Left ventricle myocardium inferior (tissue), 1 donor: ENCODE measurements around the gene SLC27A5. TPM values are rescaled to one million over a fixed set of nuclear protein-coding genes. Genes with fewer than 3 reads are reported as not detected.
"Not testable (repeated sequence)": the region's sequence is repeated elsewhere in the genome, so short reads cannot be mapped to it uniquely, and the experiment has no call there.

Experiments
- DNase-seq: peaks from one replicate; pipeline ENCODE4 v3.0.0-alpha.2; 2020
- H3K27ac ChIP-seq: fragments of 200-600 bp; replicated peaks from 2 replicates; pipeline ENCODE4 v1.8.0; 2021
- H3K27me3 ChIP-seq: fragments of 200-600 bp; 2 replicates; pipeline ENCODE4 v1.8.0; 2021; ENCODE audit warnings: low read depth
- H3K36me3 ChIP-seq: fragments of 200-600 bp; 2 replicates; pipeline ENCODE4 v1.8.0; 2021
- H3K4me1 ChIP-seq: fragments of 200-600 bp; 2 replicates; pipeline ENCODE4 v1.8.0; 2021
- H3K4me3 ChIP-seq: fragments of 200-600 bp; 2 replicates; pipeline ENCODE4 v1.8.0; 2021; ENCODE audit warnings: mild to moderate bottlenecking, moderate library complexity
- H3K9me3 ChIP-seq: fragments of 200-600 bp; replicated peaks from 2 replicates; pipeline ENCODE4 v1.8.0; 2021
- intact Hi-C: fragments of 100-400 bp; cut with micrococcal nuclease; formaldehyde crosslinking; loops from one replicate; pipeline ENCODE4 v1.11.0; 2022
- total RNA-seq: library from RNA; stranded (reverse); fragmentation: NEBNext Ultra II Directional; extraction: Animal tissue kit (Norgen Biotek cat#: 25700); gene quantifications from one replicate; pipeline ENCODE4 v1.2.1, GENCODE V29; 2021
- TF ChIP-seq, protein P1 (sequence below): fragments of 200-600 bp; IDR thresholded peaks from 2 replicates; pipeline ENCODE4 v1.8.0; 2021; ENCODE audit warnings: antibody characterized with exemption, mild to moderate bottlenecking, borderline replicate concordance
- donor health status: DM: no; HTN: yes; CAD: no; lungs with severe emphysema.

Gene SLC27A5
- total RNA-seq, 1 donor from 2014 or later = 4.1 TPM

DNA sequence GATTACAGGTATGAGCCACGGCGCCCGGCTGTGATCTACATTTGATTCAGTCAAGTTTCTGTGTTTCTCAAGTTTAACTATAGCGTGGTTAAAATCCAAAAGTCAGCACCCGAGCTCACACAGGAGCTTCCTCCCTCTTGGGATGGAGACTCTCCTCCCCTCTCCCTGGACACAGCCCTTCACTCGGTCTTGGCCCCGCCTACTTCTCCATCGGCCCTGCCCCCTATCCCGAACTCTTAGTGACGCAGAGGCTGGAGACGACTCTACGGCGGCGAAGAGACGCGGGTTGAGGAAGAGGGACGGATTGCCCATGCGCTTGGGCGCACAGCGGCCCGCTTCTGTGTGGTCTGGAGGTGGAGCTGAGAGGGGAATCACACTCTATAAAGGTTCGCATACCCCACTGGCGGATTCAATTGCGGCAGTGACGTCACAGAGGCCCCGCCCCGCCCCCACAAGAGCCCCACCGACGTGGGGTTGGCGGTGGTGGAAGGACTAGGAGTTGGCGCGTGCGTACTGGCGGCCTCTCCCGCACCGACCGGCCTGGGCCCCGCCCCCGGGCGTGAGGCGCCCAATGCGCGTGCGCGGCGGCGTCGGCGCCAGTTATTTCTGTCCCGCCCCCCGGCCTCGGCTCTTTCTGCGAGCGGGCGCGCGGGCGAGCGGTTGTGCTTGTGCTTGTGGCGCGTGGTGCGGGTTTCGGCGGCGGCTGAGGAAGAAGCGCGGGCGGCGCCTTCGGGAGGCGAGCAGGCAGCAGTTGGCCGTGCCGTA is 32.2 kb upstream of the SLC27A5 start, which contains the start of gene TRIM28:
Gene TRIM28, plus strand, starts transcription at position 239 of the 765 bp plus-strand sequence. CDS start 694 bp downstream, outside the sequence.
- Histone ChIP-seq H3K36me3 (peaks cover 35% of the 10 kb centered on the region), H3K9me3 (no peaks in the 10 kb centered on the region), H3K27me3 (no peaks in the 10 kb centered on the region), H3K27ac (peak within 1 kb of the TSS; percentile 97), H3K4me1 (peaks cover 37% of the 10 kb centered on the region), H3K4me3 (peak within 1 kb of the TSS; percentile 81)
- intact Hi-C loops = no loop called here
- TF ChIP-seq, protein P1, sequence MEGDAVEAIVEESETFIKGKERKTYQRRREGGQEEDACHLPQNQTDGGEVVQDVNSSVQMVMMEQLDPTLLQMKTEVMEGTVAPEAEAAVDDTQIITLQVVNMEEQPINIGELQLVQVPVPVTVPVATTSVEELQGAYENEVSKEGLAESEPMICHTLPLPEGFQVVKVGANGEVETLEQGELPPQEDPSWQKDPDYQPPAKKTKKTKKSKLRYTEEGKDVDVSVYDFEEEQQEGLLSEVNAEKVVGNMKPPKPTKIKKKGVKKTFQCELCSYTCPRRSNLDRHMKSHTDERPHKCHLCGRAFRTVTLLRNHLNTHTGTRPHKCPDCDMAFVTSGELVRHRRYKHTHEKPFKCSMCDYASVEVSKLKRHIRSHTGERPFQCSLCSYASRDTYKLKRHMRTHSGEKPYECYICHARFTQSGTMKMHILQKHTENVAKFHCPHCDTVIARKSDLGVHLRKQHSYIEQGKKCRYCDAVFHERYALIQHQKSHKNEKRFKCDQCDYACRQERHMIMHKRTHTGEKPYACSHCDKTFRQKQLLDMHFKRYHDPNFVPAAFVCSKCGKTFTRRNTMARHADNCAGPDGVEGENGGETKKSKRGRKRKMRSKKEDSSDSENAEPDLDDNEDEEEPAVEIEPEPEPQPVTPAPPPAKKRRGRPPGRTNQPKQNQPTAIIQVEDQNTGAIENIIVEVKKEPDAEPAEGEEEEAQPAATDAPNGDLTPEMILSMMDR = peak; percentile 21
- peak; percentile 98 for DNase-seq

DNA sequence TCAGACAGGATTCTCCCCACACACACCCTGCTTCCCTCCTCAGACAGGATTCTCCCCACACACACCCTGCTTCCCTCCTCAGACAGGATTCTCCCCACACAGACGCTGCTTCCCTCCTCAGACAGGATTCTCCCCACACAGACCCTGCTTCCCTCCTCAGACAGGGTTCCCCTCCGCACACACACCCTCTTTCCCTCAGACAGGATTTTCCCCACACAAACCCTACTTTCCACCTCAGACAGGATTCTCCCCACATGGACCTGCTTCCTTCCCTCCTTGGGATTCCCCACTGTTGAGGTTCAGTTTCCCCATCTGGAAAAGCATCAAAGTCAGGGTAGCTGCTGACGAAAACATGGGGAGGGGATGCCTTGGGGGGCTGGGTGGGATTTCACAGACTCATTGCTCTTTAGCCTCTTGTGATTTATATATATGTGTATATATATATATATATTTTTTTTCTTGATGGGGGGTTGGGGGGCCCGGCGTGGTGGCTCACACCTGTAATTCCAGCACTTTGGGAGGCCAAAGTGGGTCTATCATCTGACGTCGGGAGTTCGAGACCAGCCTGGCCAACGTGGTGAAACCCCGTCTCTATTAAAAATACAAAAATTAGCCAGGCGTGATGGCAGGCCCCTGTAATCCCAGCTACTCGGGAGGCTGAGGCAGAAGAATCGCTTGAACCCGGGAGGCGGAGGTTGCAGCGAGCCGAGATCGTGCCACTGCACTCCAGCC is 31.0 kb upstream of the SLC27A5 start:
- H3K27me3 ChIP-seq = peaks cover 11% of the 10 kb centered on the region
- DNase-seq, H3K9me3 ChIP-seq, intact Hi-C loops: not testable (repeated sequence)
- H3K27ac ChIP-seq = peak overlapping the region; percentile 97
- H3K4me1 ChIP-seq = peaks cover 45% of the 10 kb centered on the region
- H3K36me3 ChIP-seq = peaks cover 23% of the 10 kb centered on the region
- peak overlapping the region; percentile 81 for H3K4me3 ChIP-seq

DNA sequence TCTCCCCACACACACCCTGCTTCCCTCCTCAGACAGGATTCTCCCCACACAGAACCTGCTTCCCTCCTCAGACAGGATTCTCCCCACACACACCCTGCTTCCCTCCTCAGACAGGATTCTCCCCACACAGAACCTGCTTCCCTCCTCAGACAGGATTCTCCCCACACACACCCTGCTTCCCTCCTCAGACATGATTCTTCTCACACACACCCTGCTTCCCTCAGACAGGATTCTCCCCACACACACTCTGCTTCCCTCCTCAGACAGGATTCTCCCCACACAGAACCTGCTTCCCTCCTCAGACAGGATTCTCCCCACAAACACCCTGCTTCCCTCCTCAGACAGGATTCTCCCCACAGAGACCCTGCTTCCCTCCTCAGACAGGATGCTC is 27.4 kb upstream of the SLC27A5 start:
- Histone ChIP-seq H3K4me1 (peaks cover 15% of the 10 kb centered on the region), H3K27me3 (peaks cover 25% of the 10 kb centered on the region)
- H3K4me3 ChIP-seq, H3K36me3 ChIP-seq, intact Hi-C loops, DNase-seq, H3K9me3 ChIP-seq, H3K27ac ChIP-seq: not testable (repeated sequence)

DNA sequence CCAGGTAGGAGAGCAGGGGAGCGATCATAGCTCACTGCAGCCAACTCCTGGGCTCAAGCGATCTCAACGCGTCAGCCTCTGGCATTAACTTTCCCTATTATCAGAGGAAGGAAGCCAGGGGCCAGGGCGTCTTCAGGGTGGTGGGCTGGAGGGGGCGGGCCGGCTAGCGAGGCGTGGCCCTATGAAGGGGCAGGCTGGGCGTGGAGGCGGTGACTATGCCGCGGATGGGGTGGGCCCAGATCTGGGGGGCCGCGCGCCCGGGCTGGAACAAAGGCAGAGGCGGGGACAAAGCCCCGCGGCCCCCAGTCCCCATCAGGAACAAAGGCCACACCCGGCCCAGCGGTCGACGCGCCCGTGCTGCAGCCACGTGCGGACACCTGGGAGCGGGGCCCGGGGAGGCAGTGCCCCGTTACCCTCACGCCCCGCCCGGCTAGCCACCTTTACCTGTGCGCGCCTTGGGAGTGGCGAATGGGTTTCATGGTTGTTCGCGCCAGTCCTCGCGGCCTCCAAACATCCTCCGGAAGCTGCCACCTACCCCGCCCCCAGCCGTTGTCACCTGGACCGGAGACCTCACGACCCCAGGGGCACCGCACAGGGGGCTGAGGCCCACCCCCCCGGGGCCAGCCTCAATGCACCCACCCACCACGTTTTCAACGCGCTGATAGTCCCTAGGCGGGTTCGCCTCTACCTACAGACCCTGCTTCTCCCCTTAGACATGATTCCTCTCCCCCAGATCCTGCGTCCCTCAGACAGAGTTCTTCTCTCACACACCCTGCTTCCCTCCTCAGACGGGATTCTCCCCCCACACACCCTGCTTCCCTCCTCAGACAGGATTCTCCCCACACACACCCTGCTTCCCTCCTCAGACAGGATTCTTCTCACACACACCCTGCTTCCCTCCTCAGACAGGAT is 26.7 kb upstream of the SLC27A5 start:
- peak overlapping the region; percentile 58 for H3K4me3 ChIP-seq
- intact Hi-C loops = no loop called here
- peak overlapping the region; percentile 46 for H3K27ac ChIP-seq

DNA sequence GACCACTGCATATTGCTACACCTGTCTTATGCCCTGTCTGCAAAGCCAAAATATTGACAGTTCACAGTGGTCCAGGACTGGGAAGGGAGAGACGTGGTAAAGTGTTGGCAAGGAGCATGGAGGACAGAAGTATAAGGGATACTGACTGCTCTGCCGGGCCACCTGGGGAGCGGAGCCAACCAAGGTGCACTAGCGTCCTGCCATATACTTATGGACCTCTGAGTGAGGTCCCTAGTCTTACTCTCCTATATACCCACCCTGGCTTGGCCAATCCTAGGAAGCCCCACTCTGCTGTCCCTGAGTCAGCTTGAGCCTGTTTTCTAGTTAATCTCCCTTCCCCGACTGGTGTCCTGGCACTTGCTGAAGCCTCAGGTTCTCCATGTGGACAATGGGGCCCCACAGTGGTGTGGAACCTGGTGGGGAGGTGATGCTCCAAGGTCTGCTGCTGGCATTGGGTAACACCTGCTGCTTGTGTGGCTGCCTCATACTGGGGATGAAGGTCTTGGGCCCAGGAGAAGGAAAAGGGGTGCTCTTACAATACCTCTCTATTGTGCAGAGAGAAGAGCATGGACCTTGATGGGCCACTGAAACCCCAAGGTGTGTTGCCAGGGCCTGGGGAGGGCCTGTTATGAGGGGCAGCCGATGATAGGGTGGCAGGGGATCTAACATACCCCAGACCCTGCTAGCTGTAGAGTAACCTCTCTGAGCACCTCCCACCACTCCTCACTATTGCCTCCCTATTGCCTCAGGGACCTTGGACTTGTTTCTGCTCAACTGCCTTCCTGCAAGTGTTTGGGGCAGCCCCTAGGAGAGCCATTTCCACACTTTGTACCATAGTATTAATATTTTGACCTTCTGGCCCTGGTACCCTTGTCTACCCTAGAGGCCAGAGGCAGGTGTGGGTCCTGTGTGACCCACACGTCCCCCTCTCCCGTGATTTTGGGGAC is 25.3 kb upstream of the SLC27A5 start:
- H3K4me1 ChIP-seq = peaks cover 8% of the 10 kb centered on the region
- TF ChIP-seq, protein P1 = no peak
- no peak overlapping the region for H3K27ac ChIP-seq
- intact Hi-C loops = no loop called here
- no peaks in the 10 kb centered on the region for H3K9me3 ChIP-seq
- H3K4me3 ChIP-seq = no peak overlapping the region
- DNase-seq = no peak
- peaks cover 33% of the 10 kb centered on the region for H3K27me3 ChIP-seq
- H3K36me3 ChIP-seq = no peaks in the 10 kb centered on the region

More for the DNA sequence above, 26.7 kb upstream of the SLC27A5 start:
- H3K36me3 ChIP-seq = no peaks in the 10 kb centered on the region
- no peaks in the 10 kb centered on the region for H3K9me3 ChIP-seq
- peaks cover 13% of the 10 kb centered on the region for H3K4me1 ChIP-seq
- DNase-seq = peak; percentile 33
- peaks cover 25% of the 10 kb centered on the region for H3K27me3 ChIP-seq
- TF ChIP-seq, protein P1 = no peak
